ENCODE data around the gene ZNF282.
"Not testable (repeated sequence)": the region's sequence is repeated elsewhere in the genome, so short reads cannot be mapped to it uniquely, and the experiment has no call there.

The ZNF282 gene

GRCh38 chr7:149261316-149261828, 66.0 kb downstream of the ZNF282 start:
- DNase-seq: no peak

DNA sequence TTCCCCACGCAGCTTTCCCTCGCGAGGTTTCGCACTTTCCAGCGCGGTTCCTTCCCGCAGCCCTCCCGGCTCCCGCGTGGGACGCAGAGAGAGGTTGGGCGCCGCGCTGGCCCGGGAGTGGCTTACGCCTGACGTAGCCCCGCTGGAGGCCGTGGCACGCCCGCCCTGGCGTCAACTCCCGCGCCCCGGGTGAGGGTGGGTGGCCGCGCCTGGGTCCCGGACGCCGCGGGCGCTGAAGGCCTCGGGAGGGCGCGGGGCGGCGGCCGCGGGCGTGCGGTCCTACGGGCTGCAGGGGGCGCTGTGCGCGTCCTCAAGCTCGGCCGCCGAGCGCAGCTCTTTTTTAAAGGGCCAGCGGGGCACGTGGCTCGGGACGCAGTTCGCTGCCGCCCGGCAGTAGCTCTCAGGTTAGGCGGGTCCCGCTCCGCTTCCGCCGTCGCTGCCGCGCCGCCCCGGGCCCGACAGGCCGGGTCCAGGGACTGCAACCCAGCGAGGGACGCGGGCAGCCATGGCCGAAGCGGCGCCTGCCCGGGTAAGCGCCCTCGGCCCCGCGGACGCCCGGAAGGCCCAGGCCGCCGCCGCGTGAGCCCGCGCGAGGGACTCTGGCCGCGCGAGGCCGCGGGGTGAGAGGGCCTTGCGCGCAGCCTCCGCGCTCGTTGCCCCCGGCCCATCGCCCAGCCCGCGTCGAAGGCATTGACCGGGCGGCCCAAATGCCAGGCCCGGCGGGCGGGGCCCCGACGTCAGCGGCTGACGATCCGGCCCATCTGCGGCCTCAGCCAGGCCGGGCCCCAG, 66.7 kb downstream of the ZNF282 start, which contains the start of gene ZNF783:
ZNF783 (plus strand) TSS at position 368 of the 789 bp plus-strand sequence; CDS start at position 506, 138 bp downstream.
- DNase-seq: peak; percentile 33

DNA sequence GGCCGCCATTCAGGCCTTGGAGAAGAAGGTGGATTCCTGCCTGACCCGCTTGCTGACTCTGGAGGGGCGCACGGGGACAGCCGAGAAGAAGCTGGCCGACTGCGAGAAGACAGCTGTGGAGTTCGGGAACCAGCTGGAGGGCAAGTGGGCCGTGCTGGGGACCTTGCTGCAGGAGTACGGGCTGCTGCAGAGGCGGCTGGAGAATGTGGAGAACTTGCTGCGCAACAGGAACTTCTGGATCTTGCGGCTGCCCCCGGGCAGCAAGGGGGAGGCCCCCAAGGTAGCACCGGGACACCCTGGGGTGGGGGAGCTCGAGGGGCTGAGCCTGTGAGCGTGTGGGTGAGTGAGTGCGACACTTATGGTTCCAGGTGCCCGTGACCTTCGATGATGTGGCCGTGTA, 71.1 kb downstream of the ZNF282 start:
- no peak for DNase-seq

DNA sequence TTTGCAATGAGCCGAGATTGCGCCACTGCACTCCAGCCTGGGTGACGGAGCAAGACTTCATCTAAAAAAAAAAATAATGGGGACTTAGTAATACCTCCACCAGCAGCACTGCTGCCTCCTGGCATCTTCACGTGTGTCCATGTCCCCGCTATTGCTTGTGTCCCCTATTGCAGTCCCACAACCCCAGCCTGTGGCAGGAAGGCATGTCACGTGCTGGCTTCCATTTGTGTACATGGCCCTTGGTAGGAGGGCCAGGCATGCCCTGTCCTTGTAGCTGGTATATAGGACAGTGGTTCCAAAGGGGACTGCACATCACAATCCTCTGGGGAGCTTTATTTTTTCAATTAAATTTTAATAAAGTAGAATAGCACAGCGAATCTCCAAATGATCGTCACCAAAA, 72.4 kb downstream of the ZNF282 start:
- no peak for DNase-seq

DNA sequence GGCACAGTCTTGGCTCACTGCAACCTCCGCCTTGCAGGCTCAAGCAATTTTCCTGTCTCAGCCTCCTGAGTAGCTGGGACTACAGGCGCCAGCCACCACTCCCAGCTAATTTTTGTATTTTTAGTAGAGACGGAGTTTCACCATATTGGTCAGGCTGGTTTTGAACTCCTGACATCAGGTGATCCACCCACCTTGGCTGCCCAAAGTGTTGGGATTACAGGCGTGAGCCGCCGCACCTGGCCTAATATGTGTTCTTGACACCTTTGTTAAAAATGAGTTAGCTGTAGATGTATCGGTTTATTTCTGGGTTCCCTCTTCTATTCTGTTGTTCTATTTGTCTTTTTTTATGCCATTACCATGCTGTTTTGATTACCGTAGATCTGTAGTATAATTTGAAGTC, 79.1 kb downstream of the ZNF282 start:
- not testable (repeated sequence) for DNase-seq

Measured in NCI-H524 treated with DMSO at 0.1 percent for 48 hours (cell line).